SU-DHL-6 (cell line): Measurements from ENCODE around the gene CALHM5.

Experiments
- H2AFZ ChIP-seq: fragments of 200-600 bp; sonication (generic); 2 replicates; pipeline ENCODE4 v1.6.1; 2014; ENCODE audit warnings: low read depth, mild to moderate bottlenecking, moderate library complexity, mixed read lengths, antibody characterized with exemption, low read length; ENCODE audit not compliant: severe bottlenecking
- H3F3A ChIP-seq: fragments of 200-600 bp; shearing (Covaris generic); 2 replicates; pipeline ENCODE4 v1.6.0; 2016; ENCODE audit warnings: antibody characterized with exemption, mild to moderate bottlenecking; ENCODE audit not compliant: insufficient read depth
- H3K27ac ChIP-seq: fragments of 200-600 bp; sonication (generic); 2 replicates; pipeline ENCODE4 v1.5.1; 2016; ENCODE audit warnings: low read depth, mild to moderate bottlenecking, low read length, moderate library complexity, mixed read lengths
- H3K27me3 ChIP-seq: fragments of 200-600 bp; sonication (generic), shearing (Covaris generic); 2 replicates; pipeline ENCODE4 v1.6.0; 2014; ENCODE audit warnings: mild to moderate bottlenecking, low read length
- H3K36me3 ChIP-seq: fragments of 200-600 bp; sonication (generic); 2 replicates; pipeline ENCODE4 v1.6.1; 2014; ENCODE audit warnings: mild to moderate bottlenecking, low read length, mixed read lengths
- H3K4me2 ChIP-seq: fragments of 300-600, 200-600 bp; shearing (Covaris generic), sonication (generic); 2 replicates; pipeline ENCODE4 v1.6.0; 2014; ENCODE audit warnings: low read length, low read depth, mild to moderate bottlenecking; ENCODE audit not compliant: poor library complexity, severe bottlenecking
- H3K4me3 ChIP-seq: fragments of 200-600 bp; sonication (generic); 2 replicates; pipeline ENCODE4 v1.5.1; 2014; ENCODE audit warnings: antibody characterized with exemption, low read length, mild to moderate bottlenecking, mixed read lengths; ENCODE audit not compliant: insufficient read depth, poor library complexity, severe bottlenecking
- H3K79me2 ChIP-seq: fragments of 200-600 bp; sonication (generic); 2 replicates; pipeline ENCODE4 v1.6.1; 2014; ENCODE audit warnings: mild to moderate bottlenecking, low read length, moderate library complexity; ENCODE audit not compliant: insufficient read depth
- H3K9ac ChIP-seq: fragments of 200-600 bp; sonication (generic); 2 replicates; pipeline ENCODE4 v1.7.0; 2014; ENCODE audit warnings: mild to moderate bottlenecking, low read length
- H3K9me2 ChIP-seq: fragments of 200-600 bp; sonication (generic); replicated peaks from 2 replicates; pipeline ENCODE4 v1.6.1; 2014; ENCODE audit warnings: low read length; ENCODE audit not compliant: insufficient read depth
- H3K9me3 ChIP-seq: fragments of 200-600 bp; sonication (generic); 2 replicates; pipeline ENCODE4 v1.6.1; 2014; ENCODE audit warnings: low read length, mixed read lengths; ENCODE audit not compliant: insufficient read depth
- H4K20me1 ChIP-seq: fragments of 200-600 bp; sonication (generic); 2 replicates; pipeline ENCODE4 v1.6.1; 2014; ENCODE audit warnings: low read depth, mild to moderate bottlenecking, antibody characterized with exemption, low read length, moderate library complexity, mixed read lengths
- CTCF ChIP-seq: fragments of 200-600 bp; sonication (generic); IDR thresholded peaks from one replicate; pipeline ENCODE4 v1.5.1; 2017; ENCODE audit warnings: antibody characterized with exemption, mild to moderate bottlenecking, low read length, moderate library complexity; ENCODE audit not compliant: insufficient read depth, poor library complexity, severe bottlenecking
- EZH2phosphoT487 ChIP-seq: fragments of 200-600 bp; sonication (generic), shearing (Covaris generic); conservative IDR thresholded peaks from 2 replicates; pipeline ENCODE4 v1.6.1; 2018; ENCODE audit warnings: mild to moderate bottlenecking, antibody characterized with exemption, low read length, moderate library complexity, mixed read lengths

CALHM5 gene

GRCh38 chr6:116533233-116533957 lies 22.0 kb downstream of the CALHM5 start:
- no peak for TF ChIP-seq CTCF
- no peak for TF ChIP-seq EZH2phosphoT487
- no peaks in the 10 kb centered on the region for H3K9me3 ChIP-seq
- H3K79me2 ChIP-seq, result no peaks in the 10 kb centered on the region
- H3K4me3 ChIP-seq, result no peak overlapping the region
- no peaks in the 10 kb centered on the region for H3F3A ChIP-seq
- H3K27me3 ChIP-seq, result no peaks in the 10 kb centered on the region
- H3K9me2 ChIP-seq, result no peaks in the 10 kb centered on the region
- no peaks in the 10 kb centered on the region for H3K36me3 ChIP-seq
- H3K9ac ChIP-seq, result no peak overlapping the region
- no peak overlapping the region for H3K27ac ChIP-seq
- no peak overlapping the region for H2AFZ ChIP-seq
- no peaks in the 10 kb centered on the region for H4K20me1 ChIP-seq
- H3K4me2 ChIP-seq, result no peak overlapping the region

- no peak overlapping the region for H3K4me3 ChIP-seq
- H3K27me3 ChIP-seq, result no peaks in the 10 kb centered on the region
- H3K4me2 ChIP-seq, result no peak overlapping the region
- H3F3A ChIP-seq, result no peaks in the 10 kb centered on the region
- no peaks in the 10 kb centered on the region for H4K20me1 ChIP-seq
- TF ChIP-seq EZH2phosphoT487, result no peak
- TF ChIP-seq CTCF, result no peak
- no peaks in the 10 kb centered on the region for H3K9me2 ChIP-seq
- no peaks in the 10 kb centered on the region for H3K9me3 ChIP-seq
- H3K79me2 ChIP-seq, result no peaks in the 10 kb centered on the region
- no peak overlapping the region for H2AFZ ChIP-seq
- H3K9ac ChIP-seq, result no peak overlapping the region
- H3K27ac ChIP-seq, result no peak overlapping the region
- no peaks in the 10 kb centered on the region for H3K36me3 ChIP-seq
Measured at GRCh38 chr6:116535109-116535508, 23.7 kb downstream of the CALHM5 start.

- no peaks in the 10 kb centered on the region for H3K79me2 ChIP-seq
- H3K27ac ChIP-seq, result no peak overlapping the region
- TF ChIP-seq EZH2phosphoT487 (no peak), CTCF (peak; percentile 82)
- peak overlapping the region; percentile 24 for H2AFZ ChIP-seq
- no peaks in the 10 kb centered on the region for H3K36me3 ChIP-seq
- H4K20me1 ChIP-seq, result no peaks in the 10 kb centered on the region
- H3K9ac ChIP-seq, result no peak overlapping the region
- H3K9me2 ChIP-seq, result no peaks in the 10 kb centered on the region
- no peaks in the 10 kb centered on the region for H3K9me3 ChIP-seq
- no peaks in the 10 kb centered on the region for H3F3A ChIP-seq
- H3K4me3 ChIP-seq, result no peak overlapping the region
- no peaks in the 10 kb centered on the region for H3K27me3 ChIP-seq
- H3K4me2 ChIP-seq, result no peak overlapping the region
Measured at GRCh38 chr6:116536216-116536621, 24.8 kb downstream of the CALHM5 start.
